SW 1271 (cell line): ENCODE results near the gene ARL8A.
"Not testable (repeated sequence)": the region's sequence is repeated elsewhere in the genome, so short reads cannot be mapped to it uniquely, and the experiment has no call there.

ENCODE experiments used
- DNase-seq, 2 experiments: peaks; one replicate each; lab custom pipeline; 2025; lab: John Stamatoyannopoulos, UW

ARL8A gene

DNA sequence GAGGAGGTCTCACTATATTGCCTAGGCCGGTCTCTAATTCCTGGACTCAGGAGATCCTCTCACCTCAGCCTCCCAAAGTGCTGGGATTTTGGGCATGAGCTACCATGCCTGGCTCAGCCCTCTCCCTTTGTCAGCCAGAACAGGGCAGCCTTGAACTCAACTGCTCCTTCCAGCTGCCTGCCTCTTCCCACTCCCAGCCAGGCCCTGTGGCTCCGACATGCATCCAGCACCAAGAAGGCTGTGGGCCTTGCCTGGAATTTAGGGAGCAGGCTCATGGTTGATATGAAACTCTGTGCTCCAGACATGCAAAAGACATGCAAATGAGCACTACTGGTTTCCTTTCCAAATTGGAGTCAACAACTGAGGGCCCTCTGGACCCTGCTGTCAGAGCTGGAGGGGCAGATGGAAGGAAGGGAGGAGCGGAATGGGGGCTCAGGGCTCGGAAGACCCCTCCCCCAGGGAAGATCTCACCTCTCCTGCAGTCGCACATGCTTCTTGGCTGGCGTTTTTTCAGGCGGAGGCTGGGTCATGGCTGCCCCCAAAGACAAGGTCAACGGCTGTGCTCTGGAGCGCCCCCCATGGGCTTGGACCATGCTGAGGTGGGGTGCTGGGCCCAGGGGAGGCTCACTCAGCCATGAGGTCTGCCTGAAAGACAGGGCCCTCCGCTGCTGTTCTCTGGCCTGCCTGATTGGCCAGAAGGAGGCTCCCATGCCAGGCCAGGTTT, 14.4 kb upstream of the ARL8A start:
- no peak for DNase-seq

DNA sequence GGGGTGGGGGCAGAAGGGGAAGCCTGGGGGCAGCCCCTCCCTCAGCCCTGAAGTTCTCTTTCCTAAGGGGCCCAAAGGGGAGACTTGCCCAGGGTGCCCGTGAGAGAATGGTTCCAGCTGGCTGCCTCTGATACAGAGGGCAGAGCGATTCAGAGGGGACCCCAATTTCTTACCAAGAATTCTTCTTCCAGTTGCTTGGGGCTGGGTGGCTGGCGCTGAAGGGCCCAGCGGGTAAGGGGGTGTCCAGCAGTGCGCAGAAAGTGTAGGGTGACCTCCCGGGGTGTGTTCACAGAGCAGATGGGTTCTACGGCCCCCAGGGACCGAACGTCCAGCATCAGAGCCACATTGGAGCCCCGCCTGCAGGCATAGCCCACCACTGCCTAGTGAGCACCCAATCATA, 13.4 kb upstream of the ARL8A start:
- no peak for DNase-seq

DNA sequence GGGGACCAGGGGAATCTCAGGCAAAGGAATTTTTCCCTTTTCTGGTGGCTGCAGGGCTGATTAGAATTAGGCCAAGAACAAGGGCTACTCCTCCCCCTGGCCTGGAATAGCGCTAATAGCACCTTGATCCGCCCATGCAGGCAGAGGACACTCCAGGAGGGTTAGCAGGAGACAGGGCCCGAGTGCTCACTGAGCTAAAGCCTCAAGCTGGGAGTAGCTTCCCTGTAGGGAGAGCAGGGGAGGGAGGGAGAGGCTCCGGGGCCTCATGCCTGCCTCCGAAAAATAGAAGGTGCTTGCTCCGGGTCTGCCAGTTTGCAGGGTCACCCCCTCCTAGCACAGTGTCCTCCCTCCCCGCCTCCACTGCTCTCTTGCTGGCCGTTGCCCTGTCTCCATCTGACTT, 12.1 kb upstream of the ARL8A start:
- no peak for DNase-seq

DNA sequence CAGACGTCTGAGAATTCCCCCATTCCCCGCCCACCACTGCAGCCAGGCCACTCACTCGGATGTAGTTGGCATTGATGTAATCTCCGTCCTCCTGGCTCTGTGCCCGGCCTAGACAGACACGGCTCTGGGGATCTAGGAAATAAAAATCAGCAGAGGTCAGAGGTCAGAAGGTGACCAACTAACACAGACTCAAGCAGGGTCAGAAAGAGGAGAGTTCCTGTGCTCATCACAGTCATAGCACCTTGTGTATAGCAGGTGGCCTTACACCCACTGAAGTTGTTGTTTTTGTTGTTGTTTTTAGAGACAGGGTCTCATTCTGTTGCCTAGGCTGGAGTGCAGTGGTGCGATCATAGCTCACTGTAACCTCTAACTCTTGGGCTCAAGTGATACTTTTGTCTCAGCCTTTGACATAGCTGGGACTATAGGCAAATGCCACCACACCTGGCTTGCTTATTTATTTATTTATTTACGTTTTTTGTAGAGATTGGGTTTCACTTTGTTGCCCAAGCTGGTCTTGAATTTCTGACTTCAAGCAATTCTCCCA, 11.0 kb upstream of the ARL8A start:
- DNase-seq, result no peak

DNA sequence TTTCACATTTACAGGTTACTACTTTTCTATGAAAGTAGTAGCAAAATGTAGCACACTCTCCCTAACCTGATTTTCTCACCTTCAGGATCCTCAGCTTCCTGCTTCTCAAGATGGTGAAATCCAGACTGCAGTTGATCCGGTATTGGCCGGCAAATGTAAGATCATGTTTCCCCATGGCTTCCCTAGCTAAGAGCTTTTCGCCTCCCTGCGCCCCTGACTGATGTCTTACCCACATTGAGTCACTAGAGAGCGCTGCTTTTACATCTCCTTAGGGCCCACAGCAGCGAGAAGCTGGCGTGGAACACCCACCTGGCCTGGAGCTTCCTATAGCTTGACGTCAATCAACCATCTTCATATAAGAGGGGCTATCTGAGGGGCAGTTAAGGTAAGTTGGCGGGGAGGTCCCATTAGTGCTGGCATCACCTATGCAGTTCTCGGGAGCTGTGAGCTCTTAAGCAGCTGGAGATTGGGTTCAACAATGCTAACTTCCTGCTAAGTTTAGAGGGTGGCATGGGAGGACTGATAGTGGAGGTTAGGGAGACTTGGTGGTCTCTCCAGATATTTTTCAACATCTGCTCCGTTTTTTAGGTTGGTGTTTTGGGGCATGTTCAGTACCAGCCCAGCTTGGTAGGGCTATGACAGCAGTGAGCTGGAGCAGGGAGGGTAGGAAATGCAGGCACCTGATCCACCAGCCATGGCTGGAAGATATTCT, 10.4 kb upstream of the ARL8A start:
- DNase-seq, result no peak

DNA sequence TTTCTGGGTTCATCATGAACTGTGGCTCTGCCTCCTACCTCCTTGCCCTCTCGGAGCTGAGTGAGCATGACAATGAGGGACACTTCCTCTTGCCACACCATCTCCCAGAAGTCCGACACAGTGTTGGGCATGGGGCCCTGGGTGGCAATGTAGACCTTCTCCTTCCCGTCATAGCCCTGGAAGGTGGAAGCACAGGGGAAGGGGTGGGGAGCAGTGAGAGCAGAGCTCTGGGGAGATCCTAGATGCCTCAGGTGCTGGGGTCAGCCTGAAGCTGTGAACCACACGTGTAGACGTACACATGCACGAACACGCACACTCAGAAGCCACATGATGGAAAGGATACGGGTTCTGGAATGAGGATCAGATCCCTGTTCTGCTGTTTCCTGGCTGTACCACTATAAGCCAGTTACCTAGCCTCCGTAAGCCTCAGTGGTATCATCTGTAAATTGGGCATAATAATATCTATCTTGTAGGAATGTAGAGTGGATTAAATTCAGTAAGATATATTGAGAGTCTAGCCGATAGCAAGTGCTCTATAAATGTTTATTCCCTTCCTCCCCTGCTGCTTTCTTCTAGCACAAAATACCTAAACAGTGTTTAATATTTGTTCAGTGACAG, 9.7 kb upstream of the ARL8A start:
- DNase-seq, result no peak

DNA sequence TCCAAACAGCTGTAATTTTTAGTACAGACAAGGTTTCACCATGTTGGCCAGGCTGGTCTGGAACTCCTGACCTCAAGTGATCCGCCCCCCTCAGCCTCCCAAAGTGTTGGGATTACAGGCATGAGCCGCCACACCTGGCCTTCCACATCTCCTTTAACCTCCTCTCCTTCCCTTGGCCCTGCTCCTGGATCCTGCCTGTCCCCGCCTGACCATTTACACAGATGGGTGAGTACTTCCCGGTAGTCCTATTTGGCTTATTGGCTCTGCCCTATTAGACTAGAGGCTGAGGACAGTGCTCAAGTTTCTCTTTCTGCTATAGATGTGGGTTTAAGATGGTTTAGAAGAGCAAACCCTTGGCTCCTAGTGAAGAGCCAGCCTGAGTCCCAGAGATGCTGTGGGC, 8.7 kb upstream of the ARL8A start:
- DNase-seq, result no peak

DNA sequence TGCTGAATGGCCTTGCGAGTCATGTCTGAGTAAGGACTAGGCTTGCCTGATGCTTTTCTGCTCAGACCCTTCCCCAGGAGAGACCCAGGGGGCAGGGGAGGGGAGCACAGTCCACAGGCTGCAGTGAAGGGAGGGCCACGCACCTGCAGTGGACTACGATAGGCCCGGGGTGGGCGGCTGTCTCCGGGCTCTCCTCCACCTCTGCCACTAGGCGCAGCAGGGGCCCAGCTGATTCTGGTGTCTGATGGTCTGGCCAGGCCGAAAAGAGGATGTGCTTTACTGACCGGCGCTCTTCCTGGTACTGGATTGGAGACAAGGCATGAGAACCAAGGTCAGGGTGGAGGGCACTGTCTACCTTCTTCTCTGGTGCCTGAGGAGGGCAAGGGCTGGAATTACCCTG, 7.9 kb upstream of the ARL8A start:
- DNase-seq, result no peak

DNA sequence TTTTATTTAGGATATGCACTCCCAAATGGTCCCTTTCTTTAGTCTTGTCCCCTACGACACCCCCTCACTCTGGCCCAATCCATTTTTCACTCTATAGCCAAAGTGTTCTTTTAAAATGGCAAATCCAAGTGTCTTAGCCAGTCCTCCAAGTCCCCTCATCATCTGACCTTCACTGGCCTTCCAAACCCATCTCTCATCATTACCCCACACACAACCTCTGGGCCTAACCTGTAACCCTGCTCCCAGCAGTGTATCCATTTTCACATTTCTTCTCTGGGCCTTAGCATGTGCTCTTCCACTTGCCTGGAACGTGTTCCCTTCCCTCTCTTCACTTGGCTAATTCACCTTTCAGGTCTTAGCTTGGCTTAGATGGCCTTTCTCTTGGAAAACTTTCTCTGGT, 6.5 kb upstream of the ARL8A start:
- DNase-seq, result no peak

DNA sequence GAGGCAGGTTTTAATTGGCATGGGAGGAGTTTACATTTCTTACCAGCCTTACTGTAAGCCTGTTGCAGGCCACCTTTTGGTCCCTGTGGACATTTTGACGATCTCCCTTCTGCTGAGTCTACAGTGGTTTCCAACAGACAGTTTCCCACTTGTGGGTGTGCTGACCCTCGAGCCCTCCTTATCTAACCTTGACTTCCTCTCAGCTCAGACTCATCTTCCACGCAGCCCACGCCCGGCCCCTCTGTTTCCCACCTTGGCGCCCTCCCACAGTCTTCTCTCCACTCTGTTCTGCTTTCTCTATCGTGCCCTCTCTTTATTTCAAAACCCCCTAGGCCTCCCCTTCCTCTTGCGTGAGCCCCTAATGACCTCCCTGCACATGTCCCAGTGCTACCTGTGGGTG, 6.1 kb upstream of the ARL8A start:
- no peak for DNase-seq

DNA sequence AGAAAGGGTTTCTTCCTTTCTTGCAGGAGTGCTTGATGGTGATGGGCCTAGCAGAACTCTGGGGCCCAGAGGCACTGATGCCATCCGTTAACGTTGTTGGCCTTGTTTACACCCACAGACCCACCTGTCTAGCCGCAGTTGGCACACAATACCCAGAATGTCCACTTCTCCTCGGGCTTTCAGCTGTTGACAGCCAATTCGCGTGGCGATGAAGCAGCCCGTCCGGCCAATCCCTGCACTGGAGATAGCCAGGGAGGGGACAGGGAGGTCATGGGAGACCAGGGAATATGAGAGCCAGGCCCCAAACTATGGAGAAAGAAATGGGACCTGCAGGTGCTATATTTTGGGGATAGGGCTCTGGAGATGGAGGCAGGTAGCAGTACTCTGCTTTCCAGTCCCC, 5.7 kb upstream of the ARL8A start:
- DNase-seq, result no peak

DNA sequence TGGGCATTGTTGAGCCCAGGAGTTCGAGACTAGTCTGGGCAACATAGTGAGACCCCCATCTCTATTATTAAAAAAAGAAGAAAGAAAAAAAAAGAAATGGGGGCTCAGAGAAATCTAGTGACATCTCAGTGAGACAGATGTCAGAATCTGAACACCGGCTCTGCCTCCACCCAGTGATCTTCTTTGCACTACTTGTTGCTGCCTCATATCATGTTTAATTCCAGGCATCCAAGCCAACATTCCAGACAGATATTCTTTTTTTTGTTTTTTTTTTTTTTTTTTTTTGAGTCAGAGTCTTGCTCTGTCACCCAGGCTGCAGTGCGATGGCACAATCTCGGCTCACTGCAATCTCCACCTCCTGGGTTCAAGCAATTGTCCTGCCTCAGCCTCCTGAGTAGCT, 5.0 kb upstream of the ARL8A start:
- no peak for DNase-seq

DNA sequence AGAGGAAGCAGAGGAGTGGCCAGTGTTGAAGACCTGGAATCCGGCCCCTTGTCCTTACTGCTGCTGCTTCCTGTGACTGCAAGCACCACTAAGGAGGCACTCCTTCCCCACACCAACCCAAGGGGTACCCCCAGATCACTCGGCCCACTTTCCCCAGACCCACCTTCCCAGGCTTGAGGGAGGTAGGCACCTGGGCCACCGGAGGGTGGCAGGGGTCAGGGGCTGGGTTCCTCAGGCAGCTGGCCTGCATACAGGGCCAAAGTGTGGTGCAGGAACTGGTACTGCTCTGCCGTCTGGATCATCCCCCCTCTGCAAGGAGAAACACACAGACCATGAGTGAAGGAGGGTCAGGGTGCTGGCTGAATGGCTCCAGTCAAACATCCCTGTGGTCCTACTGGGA, 3.9 kb upstream of the ARL8A start:
- no peak for DNase-seq

DNA sequence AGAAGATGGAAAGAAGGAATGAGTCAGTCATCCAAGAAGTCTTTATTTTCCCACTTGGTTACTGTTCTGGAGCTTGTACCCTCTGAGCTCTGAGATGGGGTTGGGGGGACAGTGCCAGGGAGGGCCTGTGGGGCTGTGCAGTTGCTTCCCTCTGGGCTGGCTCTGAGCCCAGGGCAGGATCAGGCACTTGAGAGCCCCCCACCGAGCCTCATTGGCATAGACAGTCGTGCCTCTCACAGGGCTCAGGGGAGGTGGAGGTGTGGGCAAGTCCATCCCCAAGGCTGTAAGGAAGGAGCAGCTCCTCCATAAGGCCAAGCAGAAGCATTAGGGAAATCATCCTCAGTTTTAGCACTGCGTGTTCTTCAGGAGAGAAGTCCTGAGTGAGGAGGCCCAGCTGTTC, 2.5 kb upstream of the ARL8A start:
- no peak for DNase-seq

DNA sequence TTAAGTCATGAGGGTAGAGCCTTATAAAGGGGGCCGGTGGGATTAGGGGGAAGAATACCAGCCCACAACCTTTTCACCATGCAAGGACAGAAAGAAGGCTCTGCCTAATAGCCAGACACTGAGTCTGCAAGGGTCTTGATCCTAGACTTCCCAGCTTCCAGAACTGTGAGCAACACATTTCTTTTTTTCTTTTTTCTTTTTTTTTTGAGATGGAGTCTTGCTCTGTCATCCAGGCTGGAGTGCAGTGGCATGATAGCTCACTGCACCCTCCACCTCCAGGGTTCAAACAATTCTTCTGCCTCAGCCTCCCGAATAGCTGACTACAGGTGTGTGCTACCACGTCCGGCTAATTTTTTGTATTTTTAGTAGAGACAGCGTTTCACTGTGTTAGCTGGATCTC, 1.7 kb upstream of the ARL8A start:
- DNase-seq, result no peak

DNA sequence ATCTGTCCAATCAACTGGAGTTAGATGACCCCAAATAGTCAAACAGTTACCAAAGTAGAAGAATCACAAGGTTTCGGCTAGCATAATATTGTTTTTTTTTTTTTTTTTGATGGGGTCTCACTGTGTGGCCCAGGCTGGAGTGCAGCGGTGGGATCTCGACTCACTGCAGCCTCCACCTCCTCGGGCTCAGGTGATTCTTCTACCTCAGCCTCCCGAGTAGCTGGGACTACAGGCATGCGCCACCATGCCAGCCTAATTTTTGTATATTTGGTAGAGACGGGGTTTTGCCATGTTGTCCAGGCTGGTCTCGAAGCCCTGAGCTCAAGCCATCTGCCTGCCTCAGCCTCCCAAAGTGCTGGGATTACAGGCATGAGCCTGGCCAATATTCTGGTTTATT, 1.2 kb upstream of the ARL8A start:
- not testable (repeated sequence) for DNase-seq

DNA sequence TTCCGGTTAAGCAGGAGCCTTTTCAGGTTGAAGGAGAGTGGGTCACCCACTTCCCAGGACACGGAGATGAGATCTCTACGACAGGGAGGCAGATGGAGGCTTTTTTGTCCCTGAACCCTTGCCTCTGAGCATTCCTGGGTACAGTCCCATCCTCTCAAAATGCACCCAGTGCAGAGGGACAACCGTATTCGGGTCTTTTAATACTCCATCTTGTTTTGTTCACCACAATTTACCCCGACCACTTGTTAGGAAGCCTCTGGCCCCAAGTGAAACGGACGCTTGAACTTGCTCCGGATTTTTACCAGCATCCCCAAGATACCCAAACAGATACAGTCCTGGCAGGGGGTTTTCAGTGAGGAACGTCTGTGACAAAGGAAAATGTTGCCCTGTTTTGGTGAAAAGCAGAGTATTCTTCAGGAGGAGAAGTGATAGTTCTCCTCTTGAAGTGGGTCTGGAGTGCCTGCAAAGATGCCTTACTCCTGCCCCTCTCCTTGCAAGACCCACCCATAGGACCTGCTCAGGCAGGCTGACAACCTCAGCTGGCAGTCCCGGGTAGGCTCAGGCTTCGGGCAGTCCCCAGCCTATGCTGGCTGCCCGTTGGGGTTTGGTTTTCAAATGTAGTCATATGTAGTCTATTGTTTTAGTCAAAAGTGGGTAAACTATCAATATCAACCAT, 669 bp upstream of the ARL8A start:
- DNase-seq, result no peak

DNA sequence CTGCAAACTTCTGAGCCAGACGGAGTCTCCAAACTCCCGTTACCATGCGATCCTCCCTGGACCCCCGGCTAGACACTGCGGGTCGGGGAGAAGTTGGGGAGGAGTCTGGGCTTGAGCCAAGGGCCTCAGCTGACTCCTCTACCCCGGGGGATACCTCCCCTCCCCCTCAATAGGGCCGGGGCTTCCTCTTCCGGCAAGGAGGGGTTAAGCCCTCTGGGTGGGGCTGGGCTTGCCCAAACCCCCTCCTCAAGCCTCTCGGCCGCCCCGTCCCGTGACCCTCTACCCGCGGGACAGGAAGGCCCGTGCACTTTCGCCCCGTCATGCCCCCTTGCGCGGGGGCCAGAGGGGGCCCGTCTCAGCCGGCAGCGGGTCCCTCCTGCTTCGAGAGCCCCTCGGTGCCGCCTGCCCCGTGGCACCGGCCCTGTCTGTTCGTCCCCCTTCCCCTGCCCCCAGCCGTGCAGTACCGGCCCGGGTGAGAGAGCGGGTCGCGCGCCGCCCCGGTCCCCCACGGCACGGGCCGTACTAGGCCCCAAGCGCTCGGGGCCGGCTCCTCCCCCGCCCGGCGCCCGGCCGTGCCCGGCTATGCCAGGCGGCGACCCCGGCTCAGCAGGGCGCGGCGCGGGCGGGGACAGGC, 652 bp downstream of the ARL8A start:
- no peak for DNase-seq

DNA sequence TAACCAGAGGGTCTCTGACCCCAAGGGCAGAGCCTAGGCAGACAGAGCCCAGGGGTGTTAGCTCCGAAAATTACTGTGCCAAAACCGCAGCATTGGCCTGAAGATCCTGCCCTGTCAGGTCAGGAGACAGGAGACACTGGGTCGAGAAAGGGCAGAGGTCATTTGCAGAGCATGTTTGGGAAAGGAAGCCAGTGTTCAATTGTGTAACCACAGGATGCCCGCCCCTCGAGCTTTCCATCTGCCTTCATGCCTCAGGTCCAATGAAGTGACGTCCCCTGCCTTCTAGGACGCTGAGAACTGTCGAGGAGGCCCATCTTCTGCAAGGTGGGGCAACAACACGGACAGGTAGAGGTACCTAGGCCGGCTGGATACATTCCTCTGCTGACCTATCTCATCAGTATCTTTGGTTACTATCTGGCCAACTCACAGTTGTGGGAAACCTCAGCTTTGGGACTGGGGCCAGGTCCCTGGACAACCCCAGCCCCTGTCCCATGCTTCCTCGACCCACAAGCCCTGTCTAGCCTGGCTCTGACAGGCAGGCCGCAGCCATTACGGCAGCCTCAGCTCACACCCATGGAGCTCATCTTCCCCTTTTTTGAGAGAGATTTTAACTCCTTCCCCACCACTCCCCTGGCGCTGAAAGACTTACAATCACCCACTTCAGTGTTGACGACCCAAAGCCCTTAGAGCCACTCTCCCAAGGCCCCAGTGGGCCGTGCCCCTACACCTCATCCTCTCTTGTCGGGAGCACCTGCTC, 1.3 kb downstream of the ARL8A start:
- DNase-seq, result no peak

DNA sequence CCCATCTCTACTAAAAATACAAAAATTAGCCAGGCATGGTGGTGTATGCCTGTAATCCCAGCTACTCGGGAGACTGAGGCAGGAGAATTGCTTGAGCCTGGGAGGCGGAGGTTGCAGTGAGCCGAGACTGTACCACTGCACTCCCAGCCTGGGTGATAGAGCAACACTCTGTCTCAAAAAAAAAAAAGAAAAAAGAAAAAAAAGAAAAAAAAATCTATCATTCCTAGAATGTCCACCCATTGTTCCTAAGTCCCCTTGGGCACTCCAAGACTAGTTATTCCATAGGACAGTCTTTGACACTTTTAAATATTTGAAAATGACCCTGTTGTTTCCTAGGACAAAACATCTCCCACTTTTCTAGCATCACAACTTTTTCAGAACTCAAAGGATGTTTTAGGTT, 3.1 kb downstream of the ARL8A start:
- not testable (repeated sequence) for DNase-seq

DNA sequence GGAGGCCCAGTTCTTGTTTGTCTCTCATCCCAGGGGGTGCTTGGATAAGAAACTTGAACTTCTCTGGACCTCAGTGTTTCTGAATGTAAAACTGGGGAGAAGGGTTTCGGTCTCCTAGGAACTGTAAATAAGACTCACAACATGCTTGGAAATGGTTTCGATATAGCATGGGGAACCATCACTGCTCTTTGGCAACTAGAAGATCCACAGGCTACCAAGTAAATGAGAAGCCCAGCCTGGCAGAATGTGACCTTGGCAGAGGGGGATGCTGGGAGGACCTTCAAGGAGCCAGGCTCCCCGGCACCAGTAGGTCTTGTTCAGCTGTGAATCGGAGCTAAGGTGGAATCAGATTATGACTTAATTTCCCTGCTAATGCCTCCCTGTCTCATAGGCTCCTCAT, 3.7 kb downstream of the ARL8A start:
- no peak for DNase-seq
